HG03095 (cell line): ENCODE results near the gene RNF38.
"Not testable (repeated sequence)": the region's sequence is repeated elsewhere in the genome, so short reads cannot be mapped to it uniquely, and the experiment has no call there.

Source experiments
- ATAC-seq: cut with Tn5 transposase; IDR thresholded peaks from one replicate; pipeline ENCODE4 v1.9.1; 2021; ENCODE audit warnings: moderate library complexity; ENCODE audit not compliant: unreplicated experiment

RNF38 gene

DNA sequence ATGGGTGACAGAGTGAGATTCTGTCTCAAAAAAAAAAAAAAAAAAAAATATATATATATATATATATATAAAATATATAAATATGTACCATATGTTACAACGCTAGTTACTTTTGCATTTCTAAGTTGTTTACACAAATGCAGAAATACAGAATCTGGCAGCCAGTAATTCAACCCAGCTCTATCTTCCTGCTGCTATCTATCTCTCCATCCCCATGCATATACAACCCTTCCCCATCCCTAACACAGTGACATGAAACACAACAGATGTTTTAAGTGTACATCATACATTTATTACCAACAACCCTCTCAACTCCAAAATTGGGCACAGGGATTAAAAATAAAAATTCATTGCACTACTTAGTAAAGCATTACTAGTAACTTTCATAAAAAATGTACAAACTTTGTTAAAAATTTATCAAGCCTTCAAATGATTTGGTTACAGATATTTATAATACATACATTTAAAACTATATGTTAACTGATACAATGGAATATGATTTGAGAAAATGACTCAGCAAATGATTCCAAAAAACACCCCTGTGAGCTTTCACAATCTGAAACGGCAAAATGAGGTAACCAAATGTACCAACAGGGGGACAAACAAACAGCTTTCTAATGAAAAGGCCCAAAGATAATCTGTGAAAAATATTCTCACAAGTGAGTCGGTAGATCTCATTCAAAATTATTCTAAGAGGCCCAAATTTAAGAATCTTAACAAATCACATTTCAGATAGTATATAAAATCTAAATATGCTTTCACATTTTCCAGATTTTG lies 63.8 kb downstream of the RNF38 start:
- no peak for ATAC-seq

DNA sequence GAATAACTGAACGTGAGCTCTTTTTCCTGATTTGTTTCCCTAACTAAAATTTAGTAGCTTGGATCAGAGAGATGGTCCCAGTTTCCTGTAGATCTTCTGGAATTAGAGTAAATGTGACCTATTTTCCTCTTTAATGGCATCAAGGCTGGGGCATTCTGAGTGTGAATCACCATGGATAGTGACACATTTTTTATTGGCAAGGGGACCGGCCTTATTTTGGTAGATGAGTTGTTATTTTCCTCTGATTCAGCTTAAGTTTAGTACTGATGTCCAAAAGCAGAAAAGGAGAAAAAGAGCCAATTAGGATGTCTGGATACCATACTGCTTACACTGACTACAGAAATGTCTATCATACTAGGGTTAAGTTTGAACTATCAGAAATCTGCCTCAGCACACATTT lies 68.1 kb downstream of the RNF38 start:
- ATAC-seq = no peak

DNA sequence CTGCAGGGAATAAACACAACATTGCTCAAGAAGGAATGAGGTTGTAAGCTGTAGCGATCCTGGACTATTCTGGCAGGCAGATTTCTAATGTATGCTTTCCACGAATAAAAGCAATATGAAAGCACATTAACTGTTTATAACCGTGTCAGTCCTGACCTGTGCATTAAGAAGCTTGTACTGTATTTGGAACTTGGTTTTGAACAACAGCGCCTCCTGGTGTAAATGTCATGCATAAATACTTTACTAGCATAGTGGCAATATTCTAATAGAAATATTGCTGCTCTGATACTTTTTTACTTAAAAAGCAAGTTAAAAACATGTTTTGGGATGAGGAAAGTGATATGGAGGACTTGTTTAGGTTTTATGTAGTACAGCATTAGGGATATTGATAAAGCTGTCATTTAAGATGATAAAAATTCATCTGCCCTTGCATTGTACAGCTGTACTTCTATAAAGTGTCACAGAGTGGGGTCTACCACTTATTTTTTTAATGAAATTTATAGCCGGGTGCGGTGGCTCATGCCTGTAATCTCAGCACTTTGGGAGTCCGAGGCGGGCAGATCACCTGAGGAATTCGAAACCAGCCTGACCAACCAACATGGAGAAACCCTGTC lies 71.2 kb downstream of the RNF38 start:
- no peak for ATAC-seq

DNA sequence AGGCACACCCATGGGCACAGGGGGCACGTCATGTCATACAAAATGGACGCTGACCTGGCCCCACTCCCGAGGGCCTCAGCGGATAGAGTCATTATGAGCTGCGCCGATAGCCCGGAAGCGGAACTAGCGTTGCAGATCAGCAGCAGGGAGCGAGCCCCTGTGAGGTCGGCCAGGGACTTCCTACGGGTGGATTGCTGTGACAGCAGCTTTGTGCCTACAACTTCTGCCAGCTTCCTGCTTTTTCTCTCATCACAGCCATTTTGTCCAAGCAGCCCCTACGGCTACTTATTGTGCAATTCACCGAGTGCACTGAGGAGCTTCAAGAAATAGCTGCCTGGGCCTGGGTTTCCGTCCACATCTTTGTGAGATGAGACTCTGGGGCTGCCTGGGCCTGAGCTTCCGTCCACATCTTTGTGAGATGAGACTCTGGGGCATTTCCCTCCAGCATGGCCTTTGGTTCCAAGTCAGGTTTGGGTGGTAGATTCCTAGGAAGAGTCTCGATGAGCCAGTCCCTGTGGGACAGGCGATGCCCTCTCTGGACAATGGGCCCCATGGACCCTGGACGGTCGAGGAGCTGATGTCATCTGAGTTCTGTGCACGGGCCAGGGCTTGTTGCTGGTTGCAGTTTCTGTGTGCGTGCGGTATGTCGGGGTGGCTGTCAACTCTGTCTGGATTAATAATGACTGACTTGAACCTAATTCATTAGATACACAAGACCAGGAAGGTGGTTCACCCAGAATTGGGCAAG lies 74.8 kb downstream of the RNF38 start:
- ATAC-seq = no peak

DNA sequence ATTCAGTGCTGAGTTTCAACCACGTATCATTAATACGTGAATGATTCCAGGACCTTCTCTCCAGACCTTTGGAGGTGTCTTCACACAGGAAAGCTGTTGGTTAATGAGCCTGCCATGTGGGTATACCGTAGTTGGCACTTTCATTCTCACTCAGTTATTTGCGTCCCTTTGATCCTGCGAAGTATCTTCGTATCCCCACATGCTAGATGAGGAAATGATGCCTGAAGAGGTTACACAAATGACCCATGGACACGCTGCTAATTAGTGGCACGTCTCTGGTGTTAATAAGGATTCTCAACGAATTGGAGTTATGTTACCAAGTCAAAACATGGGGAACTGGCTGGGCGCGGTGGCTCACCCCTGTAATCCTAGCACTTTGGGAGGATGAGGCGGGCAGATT lies 76.1 kb downstream of the RNF38 start:
- no peak for ATAC-seq

DNA sequence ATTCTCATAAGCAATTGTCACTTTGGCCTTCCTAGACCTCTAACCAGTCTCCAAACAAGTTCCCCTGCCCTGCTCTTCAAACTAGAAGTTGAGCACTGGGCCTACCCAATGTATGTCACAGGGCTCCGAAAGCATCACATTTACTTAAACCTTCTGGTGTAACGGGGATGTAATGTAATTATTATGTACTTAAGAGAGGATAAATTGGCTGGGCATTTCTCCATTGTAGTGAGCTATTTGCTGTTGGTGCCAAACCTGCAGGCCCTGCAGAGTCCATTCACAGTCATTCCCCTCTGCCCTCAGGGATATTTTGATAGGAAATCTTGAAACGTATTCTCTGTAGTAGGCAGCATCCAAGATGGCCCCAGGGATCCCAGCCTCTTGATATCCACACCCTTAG lies 77.6 kb downstream of the RNF38 start:
- no peak for ATAC-seq

GRCh38 chr9:36321903-36322302 lies 78.2 kb downstream of the RNF38 start:
- ATAC-seq = not testable (repeated sequence)

- no peak for ATAC-seq
Measured at GRCh38 chr9:36320466-36320865, 79.6 kb downstream of the RNF38 start.

- ATAC-seq = no peak
Measured at GRCh38 chr9:36319806-36320205, 80.3 kb downstream of the RNF38 start.

GRCh38 chr9:36319183-36319582 lies 80.9 kb downstream of the RNF38 start:
- no peak for ATAC-seq

- ATAC-seq = no peak
Measured at GRCh38 chr9:36318212-36318802, 81.8 kb downstream of the RNF38 start.

GRCh38 chr9:36317766-36318165 lies 82.3 kb downstream of the RNF38 start:
- ATAC-seq = no peak

DNA sequence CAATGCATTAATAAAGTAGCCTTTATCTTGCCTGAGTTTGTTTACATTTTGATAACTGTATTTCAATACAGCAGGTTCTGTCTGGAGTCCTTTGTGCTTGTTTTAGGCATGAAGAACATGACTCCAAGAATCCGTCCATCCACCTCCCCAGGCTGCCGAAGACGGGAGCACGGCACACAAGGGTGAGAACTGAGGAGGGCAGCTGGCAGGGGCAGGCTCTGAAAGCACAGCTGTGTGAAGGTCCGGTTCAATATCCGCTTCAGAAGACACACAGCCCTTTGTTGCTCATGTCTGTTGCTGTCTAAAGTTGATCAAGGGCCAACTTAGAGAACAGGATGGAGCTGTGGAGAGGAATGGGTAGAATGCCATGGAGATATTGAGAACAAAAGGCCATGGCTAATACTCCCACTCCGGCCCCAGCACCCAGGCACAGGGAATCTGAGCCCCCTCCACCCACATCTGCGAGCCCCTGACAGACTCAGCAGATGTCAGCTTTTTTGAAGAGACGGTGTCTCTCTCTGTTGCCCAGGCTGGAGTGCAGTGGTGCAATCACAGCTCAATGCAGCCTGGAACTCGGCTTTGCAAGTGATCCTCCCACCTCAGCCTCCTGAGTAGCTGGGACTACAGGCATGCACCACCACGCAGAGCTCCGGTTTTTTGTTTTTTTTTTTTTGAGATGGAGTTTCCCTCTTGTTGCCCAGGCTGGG lies 83.3 kb downstream of the RNF38 start:
- ATAC-seq = no peak

DNA sequence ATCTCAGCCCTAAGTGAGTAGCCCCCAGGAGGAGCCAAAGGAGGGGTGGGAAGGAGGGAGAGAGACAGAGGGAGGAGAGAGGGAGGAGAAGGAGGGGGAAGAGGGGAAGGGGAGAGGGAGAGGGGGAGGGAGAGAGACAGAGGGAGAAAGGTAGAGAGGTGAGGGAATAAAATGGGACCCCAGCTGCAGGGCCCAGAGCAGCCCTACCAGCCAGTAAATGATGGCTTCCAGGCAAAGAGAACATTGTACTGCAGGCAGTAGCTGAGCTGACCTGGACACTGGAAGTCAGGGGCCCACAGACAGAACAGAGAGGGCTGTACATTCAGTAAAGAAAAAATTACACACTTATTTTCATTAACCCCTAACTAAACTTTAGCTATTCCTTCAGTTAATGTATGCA lies 84.0 kb downstream of the RNF38 start:
- no peak for ATAC-seq

DNA sequence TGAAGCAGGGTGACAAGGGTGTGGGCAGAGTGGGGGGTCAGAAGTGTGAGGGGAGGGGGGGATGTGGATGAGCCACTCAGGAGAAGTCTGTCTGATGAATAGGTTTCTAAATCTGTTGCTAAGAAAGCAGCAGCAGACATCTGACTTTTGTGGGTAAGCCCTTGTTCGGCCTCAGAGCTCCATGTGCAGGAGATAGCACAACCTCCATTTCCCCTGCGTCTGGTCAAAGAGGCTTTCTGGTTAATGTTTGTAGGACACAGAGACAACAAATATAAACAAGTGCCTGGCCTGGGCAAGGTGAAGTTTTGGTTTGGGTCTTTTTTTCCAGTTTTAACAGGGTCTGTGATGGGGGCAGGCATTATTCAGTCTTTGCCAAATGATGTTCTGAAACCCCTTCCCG lies 84.8 kb downstream of the RNF38 start:
- ATAC-seq = no peak

GRCh38 chr9:36314740-36315139 lies 85.3 kb downstream of the RNF38 start:
- ATAC-seq = no peak

DNA sequence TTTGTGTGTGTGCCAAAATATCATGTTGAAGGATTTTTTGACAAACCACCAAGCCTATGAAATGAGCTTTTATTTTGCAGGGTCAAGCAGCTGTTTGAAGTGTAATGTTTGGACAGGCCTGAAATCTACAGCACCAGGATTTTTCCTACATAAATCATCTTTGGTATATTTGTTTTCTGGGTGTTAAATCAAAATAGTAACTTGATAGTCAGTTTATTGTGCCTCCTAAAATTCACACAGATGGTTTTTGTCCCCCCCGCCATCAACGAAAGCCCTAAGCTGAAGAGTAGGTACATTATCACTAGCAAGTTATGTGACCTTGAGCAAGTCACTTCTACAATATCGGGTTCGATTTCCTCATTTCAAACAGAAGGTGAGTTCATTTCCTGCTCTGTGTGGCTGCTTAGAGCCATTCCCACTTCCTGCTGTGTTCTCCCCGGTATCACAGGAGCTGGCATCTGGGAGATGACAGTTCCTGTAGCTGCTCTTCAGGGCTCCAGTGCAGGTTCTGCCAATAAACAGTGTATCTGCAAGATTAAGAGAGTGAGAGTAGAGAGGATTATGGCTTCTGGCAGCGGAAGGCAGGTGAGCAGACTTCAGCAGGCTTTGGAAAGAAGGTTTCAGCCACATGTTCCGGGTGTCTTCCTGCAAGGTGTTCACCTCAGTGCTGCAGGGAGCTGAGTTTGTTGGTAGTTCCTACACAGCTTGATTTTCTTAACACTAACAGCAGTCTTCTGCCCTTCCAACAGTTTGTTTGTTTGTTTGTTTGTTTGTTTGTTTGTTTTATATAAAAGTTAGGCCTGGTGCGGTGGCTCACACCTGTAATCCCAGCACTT lies 93.4 kb downstream of the RNF38 start:
- no peak for ATAC-seq

- not testable (repeated sequence) for ATAC-seq
Measured at GRCh38 chr9:36304366-36304765, 95.7 kb downstream of the RNF38 start.

- ATAC-seq = no peak
Measured at GRCh38 chr9:36301227-36301626, 98.8 kb downstream of the RNF38 start.

DNA sequence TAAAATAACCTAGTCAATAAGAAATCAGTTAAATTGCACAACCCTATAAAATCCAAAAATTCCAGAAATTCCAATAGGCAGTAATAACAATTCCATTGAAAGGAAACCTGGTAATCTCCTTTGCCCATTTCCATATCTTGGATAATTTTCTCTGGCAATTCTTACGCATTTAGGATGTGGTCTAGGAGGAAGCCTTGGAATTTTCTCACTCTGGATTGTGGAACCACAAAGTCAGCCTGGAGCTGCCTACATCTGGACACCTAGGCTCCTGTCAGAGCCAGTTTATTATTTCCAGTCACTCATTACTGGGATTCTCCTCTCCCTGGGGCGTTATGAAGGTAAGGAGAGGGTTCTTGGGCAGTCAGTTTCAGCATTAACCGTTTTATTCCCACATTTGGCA lies 101.5 kb downstream of the RNF38 start:
- ATAC-seq = no peak
